Activated B cell treated with CpG ODN at 0.5 μM for 24 hours (primary cell): ENCODE results near the gene SRP54. TPM values are rescaled to one million over a fixed set of nuclear protein-coding genes. Genes with fewer than 3 reads are reported as not detected.

ENCODE experiments used
- ATAC-seq: fragments of 200-7000 bp; cut with Tn5 transposase; one replicate; pipeline ENCODE4 v1.10.0; 2021; ENCODE audit warnings: low read depth, mild to moderate bottlenecking, moderate library complexity
- CTCF ChIA-PET: fragments of 350-600 bp; sonication (Branson Sonifier 250); formaldehyde crosslinking; loops from one replicate; lab custom pipeline; 2021; ENCODE audit warnings: antibody characterized with exemption; lab: Charles Lee
- POLR2A ChIA-PET: fragments of 350-600 bp; sonication (Branson Sonifier 250); formaldehyde crosslinking; loops from one replicate; lab custom pipeline; 2021; ENCODE audit warnings: antibody characterized with exemption; lab: Charles Lee
- DNase-seq: peaks from one replicate; pipeline ENCODE4 v3.0.0; 2022
- H3K27ac Mint-ChIP-seq: one replicate; pipeline ENCODE4 v1.8.0; 2020; ENCODE audit warnings: mixed read lengths
- H3K27me3 Mint-ChIP-seq: one replicate; pipeline ENCODE4 v1.8.0; 2021; ENCODE audit warnings: mixed read lengths
- H3K36me3 Mint-ChIP-seq: one replicate; pipeline ENCODE4 v1.8.0; 2021; ENCODE audit warnings: low read depth, mixed read lengths
- H3K4me1 Mint-ChIP-seq: one replicate; pipeline ENCODE4 v1.8.0; 2021; ENCODE audit warnings: mixed read lengths
- H3K4me3 Mint-ChIP-seq: one replicate; pipeline ENCODE4 v1.8.0; 2020; ENCODE audit warnings: mild to moderate bottlenecking, mixed read lengths
- H3K9me3 Mint-ChIP-seq: one replicate; pipeline ENCODE4 v1.8.0; 2020; ENCODE audit warnings: mixed read lengths
- intact Hi-C: fragments of 100-400 bp; cut with micrococcal nuclease; formaldehyde crosslinking; loops from one replicate; pipeline ENCODE4 v1.15.1; 2024
- total RNA-seq: library from RNA; stranded (reverse); gene quantifications from 2 replicates; pipeline ENCODE4 v1.2.3, GENCODE V29; 2022
- TF ChIP-seq, protein P1 (sequence below): fragments of 200-600 bp; IDR thresholded peaks from one replicate; pipeline ENCODE4 v1.8.0; 2022; ENCODE audit warnings: antibody characterized with exemption, mild to moderate bottlenecking

The SRP54 gene
- total RNA-seq, 1 donor from 2014 or later: 54.7 TPM

DNA sequence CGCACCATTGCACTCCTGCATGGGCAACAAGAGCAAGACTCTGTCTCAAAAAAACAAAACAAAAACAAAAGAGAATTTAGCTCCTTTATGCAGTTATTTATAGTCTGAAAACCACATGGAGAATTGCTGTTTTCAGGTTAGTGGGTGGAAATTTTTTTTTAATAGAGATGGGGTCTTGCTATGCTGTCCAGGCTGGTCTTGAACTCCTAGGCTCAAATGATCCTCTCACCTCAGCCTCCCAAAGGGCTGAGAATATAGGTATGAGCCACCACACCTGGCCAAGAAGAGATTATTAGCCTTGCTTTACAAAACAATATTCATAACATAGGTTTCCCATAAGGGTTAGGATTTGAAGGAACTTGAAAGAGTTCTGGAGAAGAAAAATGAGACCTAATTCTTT is 12.1 kb upstream of the SRP54 start:
- CTCF ChIA-PET: no interaction called here
- peaks cover 30% of the 10 kb centered on the region for H3K36me3 Mint-ChIP-seq
- H3K4me1 Mint-ChIP-seq: peaks cover 10% of the 10 kb centered on the region
- no peak overlapping the region for H3K4me3 Mint-ChIP-seq
- no peaks in the 10 kb centered on the region for H3K9me3 Mint-ChIP-seq
- POLR2A ChIA-PET: no interaction called here
- no peaks in the 10 kb centered on the region for H3K27me3 Mint-ChIP-seq
- intact Hi-C loops: no loop called here
- TF ChIP-seq, protein P1, sequence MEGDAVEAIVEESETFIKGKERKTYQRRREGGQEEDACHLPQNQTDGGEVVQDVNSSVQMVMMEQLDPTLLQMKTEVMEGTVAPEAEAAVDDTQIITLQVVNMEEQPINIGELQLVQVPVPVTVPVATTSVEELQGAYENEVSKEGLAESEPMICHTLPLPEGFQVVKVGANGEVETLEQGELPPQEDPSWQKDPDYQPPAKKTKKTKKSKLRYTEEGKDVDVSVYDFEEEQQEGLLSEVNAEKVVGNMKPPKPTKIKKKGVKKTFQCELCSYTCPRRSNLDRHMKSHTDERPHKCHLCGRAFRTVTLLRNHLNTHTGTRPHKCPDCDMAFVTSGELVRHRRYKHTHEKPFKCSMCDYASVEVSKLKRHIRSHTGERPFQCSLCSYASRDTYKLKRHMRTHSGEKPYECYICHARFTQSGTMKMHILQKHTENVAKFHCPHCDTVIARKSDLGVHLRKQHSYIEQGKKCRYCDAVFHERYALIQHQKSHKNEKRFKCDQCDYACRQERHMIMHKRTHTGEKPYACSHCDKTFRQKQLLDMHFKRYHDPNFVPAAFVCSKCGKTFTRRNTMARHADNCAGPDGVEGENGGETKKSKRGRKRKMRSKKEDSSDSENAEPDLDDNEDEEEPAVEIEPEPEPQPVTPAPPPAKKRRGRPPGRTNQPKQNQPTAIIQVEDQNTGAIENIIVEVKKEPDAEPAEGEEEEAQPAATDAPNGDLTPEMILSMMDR: no peak
- ATAC-seq (no peak), DNase-seq (no peak)
- no peak overlapping the region for H3K27ac Mint-ChIP-seq

DNA sequence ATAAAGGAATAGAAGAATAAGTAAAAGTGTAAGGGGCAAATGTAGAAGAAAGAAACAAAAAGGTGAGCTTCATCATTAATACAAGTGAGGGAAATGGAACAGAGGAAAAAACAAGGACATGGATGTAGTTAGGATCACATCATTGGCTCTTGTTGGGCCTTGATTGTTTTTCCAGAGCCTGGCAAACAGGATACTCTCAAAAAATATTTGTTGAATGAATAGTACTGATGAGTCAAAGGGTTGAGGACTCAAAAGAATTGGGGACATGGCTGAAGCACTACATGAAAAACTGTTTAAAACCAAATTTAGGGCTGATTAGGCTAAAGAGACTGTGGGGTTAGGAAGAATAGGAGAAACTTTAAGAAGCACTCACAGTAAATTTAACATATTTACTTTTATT is 11.4 kb upstream of the SRP54 start:
- intact Hi-C loops: no loop called here
- TF ChIP-seq, protein P1: no peak
- no peak for ATAC-seq
- CTCF ChIA-PET: no interaction called here
- POLR2A ChIA-PET: no interaction called here
- H3K4me3 Mint-ChIP-seq: no peak overlapping the region
- H3K36me3 Mint-ChIP-seq: peaks cover 23% of the 10 kb centered on the region
- peaks cover 10% of the 10 kb centered on the region for H3K4me1 Mint-ChIP-seq
- no peak for DNase-seq
- no peaks in the 10 kb centered on the region for H3K9me3 Mint-ChIP-seq
- H3K27me3 Mint-ChIP-seq: no peaks in the 10 kb centered on the region
- H3K27ac Mint-ChIP-seq: no peak overlapping the region

DNA sequence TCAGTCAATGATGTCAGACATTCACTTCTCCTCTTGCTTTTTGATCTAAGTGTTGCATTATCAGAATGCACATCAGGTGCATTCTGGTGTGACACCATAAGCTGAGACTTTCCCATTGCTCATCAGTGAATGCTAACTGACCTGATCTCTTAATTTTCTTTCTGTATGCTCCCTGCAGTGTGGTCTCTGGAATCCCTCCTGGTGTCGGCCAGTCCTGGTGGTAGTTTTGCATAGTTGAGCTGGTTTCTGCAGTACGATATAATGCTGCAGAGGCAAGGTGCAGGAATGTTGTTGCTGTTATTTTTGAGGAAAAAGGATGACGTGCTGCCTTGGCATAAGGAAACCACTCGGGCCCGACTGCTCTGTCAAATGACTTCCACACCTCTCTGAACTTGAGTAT is 11.0 kb upstream of the SRP54 start:
- Mint-ChIP-seq H3K4me3 (no peak overlapping the region), H3K27me3 (no peaks in the 10 kb centered on the region), H3K36me3 (peaks cover 22% of the 10 kb centered on the region), H3K27ac (no peak overlapping the region), H3K4me1 (peaks cover 10% of the 10 kb centered on the region), H3K9me3 (no peaks in the 10 kb centered on the region)
- DNase-seq: no peak
- ATAC-seq: no peak
- TF ChIP-seq, protein P1: no peak
- POLR2A ChIA-PET: no interaction called here
- intact Hi-C loops: no loop called here
- CTCF ChIA-PET: no interaction called here

DNA sequence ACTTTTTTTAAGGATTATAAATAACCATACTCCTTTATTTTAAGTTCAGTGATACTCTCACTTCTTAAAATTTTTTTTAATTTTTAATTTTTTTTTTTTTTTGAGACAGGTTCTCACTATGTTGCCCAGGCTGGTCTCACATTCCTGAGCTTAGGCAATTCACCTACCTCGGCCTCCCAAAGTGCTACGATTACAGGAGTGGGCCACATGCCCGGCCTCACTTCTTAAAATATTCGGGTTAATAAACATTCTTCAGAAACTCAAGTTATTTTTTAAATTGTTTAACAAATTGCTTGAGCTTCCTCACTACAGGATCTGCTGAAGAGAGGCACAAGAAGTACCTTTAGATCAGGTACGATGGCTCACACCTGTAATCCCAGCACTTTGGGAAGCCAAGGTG is 4.3 kb upstream of the SRP54 start:
- Mint-ChIP-seq H3K36me3 (peaks cover 2% of the 10 kb centered on the region), H3K9me3 (no peaks in the 10 kb centered on the region), H3K27me3 (no peaks in the 10 kb centered on the region), H3K4me3 (no peak overlapping the region), H3K4me1 (peaks cover 4% of the 10 kb centered on the region), H3K27ac (no peak overlapping the region)
- ATAC-seq (no peak), DNase-seq (no peak)
- CTCF ChIA-PET: no interaction called here
- POLR2A ChIA-PET: no interaction called here
- TF ChIP-seq, protein P1: no peak
- intact Hi-C loops: no loop called here

DNA sequence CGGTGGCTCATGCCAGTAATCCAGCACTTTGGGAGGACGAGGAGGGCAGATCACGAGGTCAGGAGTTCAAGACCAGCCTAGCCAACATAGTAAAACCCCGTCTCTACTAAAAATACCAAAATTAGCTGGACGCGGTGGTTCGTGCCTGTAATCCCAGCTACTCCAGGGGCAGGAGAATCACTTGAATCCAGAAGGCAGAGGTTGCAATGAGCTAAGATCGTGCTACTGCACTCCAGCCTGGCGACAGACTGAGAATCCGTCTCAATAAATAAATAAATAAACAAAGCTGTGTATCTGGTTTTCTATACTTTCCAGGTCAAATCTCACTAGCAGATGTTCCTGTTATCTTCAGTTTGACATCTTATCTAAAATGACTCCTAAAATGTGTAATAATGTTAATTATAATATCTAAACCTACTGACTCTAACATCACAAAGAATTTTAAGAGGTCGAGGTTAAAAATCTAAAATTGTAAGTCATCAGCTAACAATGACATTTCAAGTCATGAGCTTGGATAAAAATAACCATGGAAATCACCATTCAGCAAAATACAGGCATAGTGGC is 2.4 kb upstream of the SRP54 start:
- POLR2A ChIA-PET: interaction anchor here (0.8 kb wide), 1 partner anchor 106 kb away, joined by 4 read pairs; no protein-coding TSS in a partner anchor
- Mint-ChIP-seq H3K36me3 (peaks cover 9% of the 10 kb centered on the region), H3K4me3 (no peak overlapping the region), H3K4me1 (peaks cover 7% of the 10 kb centered on the region), H3K27ac (no peak overlapping the region), H3K27me3 (no peaks in the 10 kb centered on the region), H3K9me3 (no peaks in the 10 kb centered on the region)
- DNase-seq (no peak), ATAC-seq (no peak)
- intact Hi-C loops: loop anchor here (5.0 kb wide), 2 partner anchors 308 to 443 kb away; partner anchors contain the start of gene EAPP
- TF ChIP-seq, protein P1: no peak
- CTCF ChIA-PET: interaction anchor here (0.6 kb wide), 1 partner anchor 646 kb away, joined by 4 read pairs; no protein-coding TSS in a partner anchor
